AG09309 (cell line): ENCODE results near the gene TOR1A.
A peak's percentile ranks its signal among the peaks of the same experiment; 100 is the strongest.

ENCODE experiments used
- DNase-seq: peaks from one replicate; pipeline ENCODE4 v3.0.0-alpha.2; 2010; ENCODE audit warnings: low read depth
- H3K4me3 ChIP-seq: 2 replicates; pipeline ENCODE4 v1.5.1; 2011; ENCODE audit warnings: mild to moderate bottlenecking, low read depth, low read length, moderate library complexity; ENCODE audit not compliant: control insufficient read depth
- TF ChIP-seq, protein P1 (sequence below): IDR thresholded peaks from 2 replicates; pipeline ENCODE4 v1.5.1; 2011; ENCODE audit warnings: mild to moderate bottlenecking, low read depth, low read length, inconsistent platforms; ENCODE audit not compliant: insufficient read depth, control insufficient read depth; ENCODE audit errors: missing control alignments

The TOR1A gene

DNA sequence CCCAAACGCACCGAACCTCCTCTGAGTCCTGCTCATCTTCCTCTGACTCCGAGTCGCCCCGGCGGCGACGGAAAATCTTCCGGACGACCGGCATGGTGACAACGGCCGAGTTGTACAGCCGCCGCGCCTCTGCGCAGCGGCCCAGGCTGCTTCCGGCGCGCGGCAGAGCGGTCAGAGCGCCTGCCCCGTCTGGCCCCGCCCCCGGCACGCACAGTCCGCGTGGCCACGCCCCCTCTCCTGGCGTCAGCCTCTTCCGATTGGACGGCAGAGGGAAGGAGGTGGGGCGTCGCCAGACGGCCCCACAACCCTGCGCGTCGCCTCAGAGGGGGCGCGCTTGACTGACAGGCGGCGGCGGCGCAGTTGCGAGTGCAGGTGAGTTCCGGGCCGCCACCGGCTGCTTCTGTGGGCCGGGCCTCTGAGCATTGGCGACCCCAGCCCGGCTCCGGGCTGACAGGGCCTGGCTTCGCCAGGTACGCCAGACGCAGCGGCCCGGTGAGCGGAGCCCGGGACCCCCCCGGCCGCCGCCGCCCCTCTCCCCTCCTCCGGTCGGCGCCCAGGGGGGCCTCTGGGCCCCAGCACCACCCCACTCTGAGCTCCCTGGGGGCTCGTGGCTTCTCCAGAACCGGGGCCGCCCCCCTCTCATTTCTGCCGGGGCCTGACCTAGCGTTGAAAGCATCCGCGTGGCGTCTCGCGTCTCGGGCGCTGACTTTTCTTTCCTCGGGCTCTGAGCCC lies 11.4 kb upstream of the TOR1A start, which contains the start of the genes C9orf78 and USP20:
C9orf78 (minus strand) TSS at position 148 of the 732 bp plus-strand sequence; CDS start at position 94, 54 bp downstream.
USP20 (plus strand) TSS at position 331 of the 732 bp plus-strand sequence. CDS start 17,098 bp downstream, outside the sequence.
- peak within 1 kb of the TSS; percentile 76 for H3K4me3 ChIP-seq
- peak; percentile 66 for DNase-seq
- TF ChIP-seq, protein P1, sequence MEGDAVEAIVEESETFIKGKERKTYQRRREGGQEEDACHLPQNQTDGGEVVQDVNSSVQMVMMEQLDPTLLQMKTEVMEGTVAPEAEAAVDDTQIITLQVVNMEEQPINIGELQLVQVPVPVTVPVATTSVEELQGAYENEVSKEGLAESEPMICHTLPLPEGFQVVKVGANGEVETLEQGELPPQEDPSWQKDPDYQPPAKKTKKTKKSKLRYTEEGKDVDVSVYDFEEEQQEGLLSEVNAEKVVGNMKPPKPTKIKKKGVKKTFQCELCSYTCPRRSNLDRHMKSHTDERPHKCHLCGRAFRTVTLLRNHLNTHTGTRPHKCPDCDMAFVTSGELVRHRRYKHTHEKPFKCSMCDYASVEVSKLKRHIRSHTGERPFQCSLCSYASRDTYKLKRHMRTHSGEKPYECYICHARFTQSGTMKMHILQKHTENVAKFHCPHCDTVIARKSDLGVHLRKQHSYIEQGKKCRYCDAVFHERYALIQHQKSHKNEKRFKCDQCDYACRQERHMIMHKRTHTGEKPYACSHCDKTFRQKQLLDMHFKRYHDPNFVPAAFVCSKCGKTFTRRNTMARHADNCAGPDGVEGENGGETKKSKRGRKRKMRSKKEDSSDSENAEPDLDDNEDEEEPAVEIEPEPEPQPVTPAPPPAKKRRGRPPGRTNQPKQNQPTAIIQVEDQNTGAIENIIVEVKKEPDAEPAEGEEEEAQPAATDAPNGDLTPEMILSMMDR: no peak

DNA sequence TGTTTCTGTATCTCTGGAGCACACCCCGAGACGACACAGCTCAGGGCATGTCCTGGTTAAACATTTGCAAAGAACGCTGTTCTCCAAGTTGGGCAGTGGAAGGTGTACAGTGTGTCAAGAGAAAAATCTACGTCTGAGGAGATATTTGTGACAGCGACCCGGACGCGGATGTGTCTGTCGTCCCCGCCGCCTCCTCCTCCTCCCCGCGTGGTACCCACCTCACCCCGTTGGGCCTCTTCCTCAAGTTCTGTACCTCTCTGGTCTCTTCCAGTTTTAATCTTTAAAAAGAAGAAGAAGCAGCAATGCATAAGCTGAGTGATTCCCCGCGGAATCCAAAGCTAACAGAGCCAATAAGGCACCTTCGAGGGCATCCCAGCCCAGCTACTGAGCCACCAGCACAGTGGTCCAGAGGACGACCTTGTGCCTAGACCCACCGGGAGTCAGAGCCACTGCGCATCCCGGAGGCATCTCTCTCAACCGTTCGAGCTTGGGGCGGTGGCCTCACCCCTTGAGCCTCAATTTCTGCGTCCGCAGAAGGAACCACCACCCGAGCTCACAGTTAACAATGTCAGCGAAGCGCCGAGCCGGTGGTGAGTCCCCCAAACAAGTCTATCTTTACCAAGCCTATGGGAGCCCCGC lies 10.7 kb upstream of the TOR1A start:
- peak overlapping the region; percentile 52 for H3K4me3 ChIP-seq
- DNase-seq: no peak

DNA sequence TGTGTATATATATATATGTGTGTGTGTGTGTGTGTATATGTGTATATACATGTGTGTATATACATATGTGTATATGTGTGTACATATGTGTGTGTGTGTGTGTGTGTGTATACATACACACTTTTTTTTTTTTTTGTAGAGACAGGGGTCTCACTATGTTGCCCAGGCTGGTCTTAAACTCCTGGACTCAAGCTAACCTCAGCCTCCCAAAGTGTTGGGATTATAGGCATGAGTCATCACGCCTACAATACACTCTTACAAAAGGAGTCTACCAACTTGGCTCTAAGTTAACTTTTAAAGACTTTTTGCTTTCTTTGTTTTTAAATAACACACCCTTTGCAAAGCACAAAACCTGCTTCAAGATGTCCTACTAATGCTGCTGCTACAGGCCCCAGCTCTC lies 9.0 kb upstream of the TOR1A start:
- H3K4me3 ChIP-seq: no peak overlapping the region
- TF ChIP-seq, protein P1: no peak
- no peak for DNase-seq

More for the DNA sequence above, 10.7 kb upstream of the TOR1A start:
- TF ChIP-seq, protein P1: no peak

DNA sequence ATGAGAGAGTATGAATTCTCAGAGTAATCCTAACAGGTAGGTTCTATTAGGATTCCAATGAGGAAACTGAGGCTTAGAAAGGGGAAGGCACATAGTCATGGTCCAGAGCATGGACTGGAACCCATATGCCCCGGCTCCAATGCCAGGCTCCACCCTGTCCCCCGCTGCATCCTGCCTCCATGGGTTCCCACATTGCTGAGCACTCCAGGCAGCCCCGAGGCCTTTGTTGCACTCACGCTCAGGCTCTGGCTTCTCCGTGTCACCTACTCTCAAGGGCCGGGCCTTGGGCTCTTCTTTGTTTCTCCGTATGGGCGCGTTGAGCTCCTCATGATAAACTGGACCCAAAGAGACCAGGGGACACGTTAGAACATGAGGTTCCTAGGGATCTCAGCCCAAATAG lies 5.0 kb upstream of the TOR1A start:
- DNase-seq: no peak
- no peak overlapping the region for H3K4me3 ChIP-seq
- TF ChIP-seq, protein P1: no peak

DNA sequence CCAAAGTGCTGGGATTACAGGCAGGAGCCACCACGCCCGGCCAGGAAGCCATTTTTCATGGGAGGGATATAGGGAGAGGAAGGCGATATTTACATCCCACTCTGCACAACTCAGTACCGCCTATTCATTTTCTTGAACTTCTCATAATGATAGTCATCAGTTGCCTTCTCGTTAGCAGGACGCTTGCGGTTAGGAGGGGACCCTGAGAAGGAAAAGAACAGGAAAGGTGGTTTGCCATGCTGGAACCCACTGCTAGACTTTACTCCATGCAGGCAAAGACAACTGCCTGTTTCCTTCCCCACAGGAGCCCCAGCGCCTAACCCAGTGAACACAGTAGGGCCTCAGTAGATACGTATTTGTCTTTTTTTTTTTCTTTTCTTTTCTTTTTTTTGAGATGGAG lies 4.1 kb upstream of the TOR1A start:
- no peak overlapping the region for H3K4me3 ChIP-seq
- no peak for DNase-seq
- TF ChIP-seq, protein P1: no peak

DNA sequence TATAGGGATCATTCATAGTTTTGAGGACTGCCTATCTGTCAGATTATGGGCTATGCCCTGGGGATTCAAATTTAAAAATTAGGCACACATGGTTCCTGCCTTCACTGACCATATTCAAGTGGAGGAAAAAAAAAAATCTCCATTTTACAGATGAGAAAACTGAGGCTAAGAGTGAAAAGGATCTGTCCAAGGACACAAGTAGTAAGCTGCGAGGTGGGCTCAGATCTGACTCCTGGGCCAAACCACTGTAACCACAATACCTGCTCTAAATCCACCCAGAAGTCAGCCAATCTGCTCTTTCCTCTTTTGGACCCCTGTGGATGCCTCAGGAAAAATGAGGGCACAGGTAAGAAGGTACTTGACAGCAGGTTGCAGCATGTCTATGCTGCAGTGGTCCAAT lies 2.8 kb upstream of the TOR1A start:
- DNase-seq: no peak
- TF ChIP-seq, protein P1: no peak
- H3K4me3 ChIP-seq: no peak overlapping the region
